Neuron (in vitro differentiated cells): ENCODE results near the gene SERPINB6.

Experiments
- H2AFZ ChIP-seq: one replicate; pipeline ENCODE4 v1.6.1; 2013; ENCODE audit warnings: low read depth, mild to moderate bottlenecking, inconsistent platforms, low read length, moderate library complexity
- H3K27me3 ChIP-seq: one replicate; pipeline ENCODE4 v1.6.1; 2013; ENCODE audit warnings: low read length; ENCODE audit not compliant: insufficient read depth
- H3K36me3 ChIP-seq: one replicate; pipeline ENCODE4 v1.6.1; 2013; ENCODE audit warnings: low read length; ENCODE audit not compliant: insufficient read depth
- H3K4me1 ChIP-seq: one replicate; pipeline ENCODE4 v1.6.1; 2013; ENCODE audit warnings: low read length; ENCODE audit not compliant: insufficient read depth
- H3K4me3 ChIP-seq: 2 replicates; pipeline ENCODE4 v1.5.1; 2013; ENCODE audit warnings: mild to moderate bottlenecking, low read length, moderate library complexity
- H3K9me3 ChIP-seq: one replicate; pipeline ENCODE4 v1.6.1; 2013; ENCODE audit warnings: low read length

SERPINB6 gene

GRCh38 chr6:2971420-2972218 lies at the start of gene SERPINB6:
Gene SERPINB6, minus strand, starts transcription at chr6:2971567. Its CDS starts 12,235 bp downstream, at chr6:2959332.
- Histone ChIP-seq H3K4me3 (peak within 1 kb of the TSS; percentile 53), H3K9me3 (peaks cover 2% of the 10 kb centered on the region), H2AFZ (peak within 1 kb of the TSS; percentile 13), H3K27me3 (no peaks in the 10 kb centered on the region), H3K4me1 (peaks cover 13% of the 10 kb centered on the region), H3K36me3 (no peaks in the 10 kb centered on the region)

- Histone ChIP-seq H3K9me3 (no peaks in the 10 kb centered on the region), H3K36me3 (peaks cover 11% of the 10 kb centered on the region), H2AFZ (no peak overlapping the region), H3K4me3 (no peak overlapping the region), H3K4me1 (no peaks in the 10 kb centered on the region), H3K27me3 (no peaks in the 10 kb centered on the region)
Observed at GRCh38 chr6:3019749-3020320, 48.5 kb upstream of the SERPINB6 start.

GRCh38 chr6:3019065-3019464 lies 47.7 kb upstream of the SERPINB6 start:
- H3K9me3 ChIP-seq, result no peaks in the 10 kb centered on the region
- no peak overlapping the region for H3K4me3 ChIP-seq
- H3K4me1 ChIP-seq, result no peaks in the 10 kb centered on the region
- no peaks in the 10 kb centered on the region for H3K27me3 ChIP-seq
- peaks cover 14% of the 10 kb centered on the region for H3K36me3 ChIP-seq
- no peak overlapping the region for H2AFZ ChIP-seq

- Histone ChIP-seq H2AFZ (no peak overlapping the region), H3K4me3 (no peak overlapping the region), H3K9me3 (peaks cover 6% of the 10 kb centered on the region), H3K27me3 (no peaks in the 10 kb centered on the region), H3K4me1 (no peaks in the 10 kb centered on the region), H3K36me3 (peaks cover 23% of the 10 kb centered on the region)
Observed at GRCh38 chr6:3017304-3017703, 45.9 kb upstream of the SERPINB6 start.

GRCh38 chr6:3016473-3017280 lies 45.3 kb upstream of the SERPINB6 start:
- Histone ChIP-seq H2AFZ (no peak overlapping the region), H3K27me3 (no peaks in the 10 kb centered on the region), H3K4me3 (no peak overlapping the region), H3K9me3 (peaks cover 12% of the 10 kb centered on the region), H3K4me1 (no peaks in the 10 kb centered on the region), H3K36me3 (peaks cover 26% of the 10 kb centered on the region)

- Histone ChIP-seq H3K27me3 (no peaks in the 10 kb centered on the region), H3K4me1 (no peaks in the 10 kb centered on the region), H2AFZ (no peak overlapping the region), H3K9me3 (peaks cover 23% of the 10 kb centered on the region), H3K4me3 (no peak overlapping the region), H3K36me3 (peaks cover 35% of the 10 kb centered on the region)
Observed at GRCh38 chr6:3015144-3015543, 43.8 kb upstream of the SERPINB6 start.

- H2AFZ ChIP-seq, result no peak overlapping the region
- H3K27me3 ChIP-seq, result no peaks in the 10 kb centered on the region
- peaks cover 35% of the 10 kb centered on the region for H3K36me3 ChIP-seq
- H3K9me3 ChIP-seq, result peaks cover 27% of the 10 kb centered on the region
- no peaks in the 10 kb centered on the region for H3K4me1 ChIP-seq
- no peak overlapping the region for H3K4me3 ChIP-seq
Observed at GRCh38 chr6:3014675-3015066, 43.3 kb upstream of the SERPINB6 start.

- Histone ChIP-seq H2AFZ (no peak overlapping the region), H3K36me3 (peaks cover 33% of the 10 kb centered on the region), H3K4me1 (no peaks in the 10 kb centered on the region), H3K9me3 (peaks cover 27% of the 10 kb centered on the region), H3K4me3 (no peak overlapping the region), H3K27me3 (no peaks in the 10 kb centered on the region)
Observed at GRCh38 chr6:3013901-3014674, 42.7 kb upstream of the SERPINB6 start.

GRCh38 chr6:3013486-3013885 lies 42.1 kb upstream of the SERPINB6 start:
- H3K36me3 ChIP-seq, result peaks cover 33% of the 10 kb centered on the region
- no peaks in the 10 kb centered on the region for H3K4me1 ChIP-seq
- H3K9me3 ChIP-seq, result peaks cover 27% of the 10 kb centered on the region

GRCh38 chr6:3011592-3011991 lies 40.2 kb upstream of the SERPINB6 start:
- no peaks in the 10 kb centered on the region for H3K4me1 ChIP-seq
- peaks cover 42% of the 10 kb centered on the region for H3K36me3 ChIP-seq
- H2AFZ ChIP-seq, result no peak overlapping the region
- no peaks in the 10 kb centered on the region for H3K27me3 ChIP-seq
- no peak overlapping the region for H3K4me3 ChIP-seq
- peaks cover 27% of the 10 kb centered on the region for H3K9me3 ChIP-seq

More at GRCh38 chr6:3013486-3013885, 42.1 kb upstream of the SERPINB6 start:
- Histone ChIP-seq H3K27me3 (no peaks in the 10 kb centered on the region), H3K4me3 (no peak overlapping the region), H2AFZ (no peak overlapping the region)

GRCh38 chr6:3011158-3011557 lies 39.8 kb upstream of the SERPINB6 start:
- no peaks in the 10 kb centered on the region for H3K27me3 ChIP-seq
- no peaks in the 10 kb centered on the region for H3K4me1 ChIP-seq
- H2AFZ ChIP-seq, result no peak overlapping the region
- H3K36me3 ChIP-seq, result peaks cover 42% of the 10 kb centered on the region
- H3K9me3 ChIP-seq, result peaks cover 27% of the 10 kb centered on the region
- H3K4me3 ChIP-seq, result no peak overlapping the region

GRCh38 chr6:3009930-3010329 lies 38.6 kb upstream of the SERPINB6 start:
- Histone ChIP-seq H3K36me3 (peaks cover 50% of the 10 kb centered on the region), H3K9me3 (peaks cover 27% of the 10 kb centered on the region), H3K27me3 (no peaks in the 10 kb centered on the region)

More at GRCh38 chr6:3009930-3010329, 38.6 kb upstream of the SERPINB6 start:
- Histone ChIP-seq H2AFZ (no peak overlapping the region), H3K4me1 (no peaks in the 10 kb centered on the region), H3K4me3 (no peak overlapping the region)
